IMR-90 (cell line): ENCODE results near the gene PIGM. TPM values are rescaled to one million over a fixed set of nuclear protein-coding genes. Genes with fewer than 3 reads are reported as not detected.

ENCODE experiments used
- ATAC-seq: fragments of 200-7000 bp; cut with Tn5 transposase; 2 replicates; pipeline ENCODE4 v1.9.1; 2020; ENCODE audit warnings: low read depth, mild to moderate bottlenecking, moderate library complexity
- BruUV-seq: library from RNA; stranded (reverse); fragments of 400-500 nt; replicated peaks from 2 replicates; lab custom pipeline; 2021; lab: Mats Ljungman, UMichigan
- CTCF ChIA-PET: fragments of 300-600 bp; formaldehyde crosslinking; extraction: SDS; loops from one replicate; lab custom pipeline; 2021; ENCODE audit warnings: antibody characterized with exemption; lab: Yijun Ruan, JAX
- POLR2A ChIA-PET: fragments of 300-600 bp; sonication (Branson Sonifier 250); formaldehyde crosslinking; loops from one replicate; lab custom pipeline; 2022; ENCODE audit warnings: antibody characterized with exemption; ENCODE audit not compliant: unreplicated experiment; lab: Charles Lee
- DNase-seq: peaks from one replicate; pipeline ENCODE4 v3.0.0; 2013
- H2AFZ ChIP-seq: replicated peaks from 2 replicates; pipeline ENCODE3; 2013; ENCODE audit warnings: low read length, mild to moderate bottlenecking; ENCODE audit not compliant: poor library complexity
- H2AK5ac ChIP-seq: 2 replicates; pipeline ENCODE4 v1.6.1; 2013; ENCODE audit warnings: low read depth, low read length, inconsistent platforms
- H2AK9ac ChIP-seq: replicated peaks from 2 replicates; pipeline ENCODE3; 2013; ENCODE audit warnings: mild to moderate bottlenecking, low read depth, low read length, moderate library complexity; ENCODE audit not compliant: poor library complexity
- H2BK120ac ChIP-seq: 2 replicates; pipeline ENCODE4 v1.6.1; 2013; ENCODE audit warnings: low read depth, low read length, inconsistent platforms
- H2BK15ac ChIP-seq: 3 replicates; pipeline ENCODE4 v1.6.1; 2013; ENCODE audit warnings: low read depth, low read length, inconsistent platforms
- H2BK20ac ChIP-seq: 2 replicates; pipeline ENCODE4 v1.6.1; 2013; ENCODE audit warnings: low read depth, mild to moderate bottlenecking, inconsistent platforms, low read length, moderate library complexity
- H2BK5ac ChIP-seq: 2 replicates; pipeline ENCODE4 v1.6.1; 2013; ENCODE audit warnings: mild to moderate bottlenecking, low read depth, low read length, inconsistent platforms; ENCODE audit not compliant: poor library complexity, severe bottlenecking
- H3K14ac ChIP-seq: replicated peaks from 2 replicates; pipeline ENCODE4 v1.6.1; 2013; ENCODE audit warnings: low read depth, low read length, inconsistent platforms
- H3K18ac ChIP-seq: 2 replicates; pipeline ENCODE4 v1.6.1; 2013; ENCODE audit warnings: low read depth, low read length, control low read depth
- H3K23ac ChIP-seq: 2 replicates; pipeline ENCODE4 v1.6.1; 2013; ENCODE audit warnings: low read depth, low read length, inconsistent platforms
- H3K27ac ChIP-seq: 2 replicates; pipeline ENCODE4 v1.5.1; 2013; ENCODE audit warnings: mild to moderate bottlenecking, control low read depth, low read length; ENCODE audit not compliant: insufficient read depth
- H3K27me3 ChIP-seq: 2 replicates; pipeline ENCODE4 v1.6.1; 2013; ENCODE audit warnings: low read length; ENCODE audit not compliant: control insufficient read depth, insufficient read depth
- H3K36me3 ChIP-seq: 2 replicates; pipeline ENCODE4 v1.6.1; 2013; ENCODE audit warnings: low read length, mixed read lengths; ENCODE audit not compliant: control insufficient read depth, insufficient read depth
- H3K4ac ChIP-seq: 2 replicates; pipeline ENCODE4 v1.6.1; 2013; ENCODE audit warnings: low read depth, low read length, inconsistent platforms
- H3K4me1 ChIP-seq: 2 replicates; pipeline ENCODE4 v1.6.1; 2013; ENCODE audit warnings: low read length, mixed read lengths; ENCODE audit not compliant: control insufficient read depth, insufficient read depth
- H3K4me2 ChIP-seq: 2 replicates; pipeline ENCODE4 v1.6.1; 2013; ENCODE audit warnings: low read depth, mild to moderate bottlenecking, control low read depth, low read length, moderate library complexity
- H3K4me3 ChIP-seq: 2 replicates; pipeline ENCODE4 v1.5.1; 2013; ENCODE audit warnings: low read depth, mild to moderate bottlenecking, control low read depth, low read length, moderate library complexity; ENCODE audit not compliant: insufficient read depth
- H3K56ac ChIP-seq: 2 replicates; pipeline ENCODE4 v1.6.1; 2013; ENCODE audit warnings: low read length, inconsistent platforms; ENCODE audit not compliant: insufficient read depth; ENCODE audit errors: extremely low read depth
- H3K79me1 ChIP-seq, 2 experiments: 2 replicates each; pipeline ENCODE4 v1.6.1; 2013; ENCODE audit warnings: low read length in 2 of 2, inconsistent platforms in 1 of 2, low read depth in 1 of 2
- H3K9ac ChIP-seq: 2 replicates; pipeline ENCODE4 v1.6.1; 2013; ENCODE audit warnings: low read depth, low read length, control low read depth
- H3K9me1 ChIP-seq: 2 replicates; pipeline ENCODE4 v1.6.1; 2013; ENCODE audit warnings: low read length, inconsistent platforms; ENCODE audit not compliant: insufficient read depth
- H3K9me3 ChIP-seq: 2 replicates; pipeline ENCODE4 v1.6.1; 2013; ENCODE audit warnings: low read length; ENCODE audit not compliant: control insufficient read depth, insufficient read depth
- H4K20me1 ChIP-seq: 2 replicates; pipeline ENCODE4 v1.6.1; 2013; ENCODE audit warnings: low read length, inconsistent platforms; ENCODE audit not compliant: insufficient read depth
- H4K5ac ChIP-seq: 2 replicates; pipeline ENCODE4 v1.6.1; 2013; ENCODE audit warnings: mild to moderate bottlenecking, low read depth, low read length, control low read depth
- H4K8ac ChIP-seq, 2 experiments: 2 replicates each; pipeline ENCODE4 v1.6.1; 2013; ENCODE audit warnings: low read depth in 2 of 2, low read length in 2 of 2, control low read depth in 1 of 2, inconsistent platforms in 1 of 2
- H4K91ac ChIP-seq: 2 replicates; pipeline ENCODE4 v1.6.1; 2013; ENCODE audit warnings: low read depth, low read length, inconsistent platforms; ENCODE audit not compliant: insufficient read depth
- CEBPB ChIP-seq: IDR thresholded peaks from 2 replicates; pipeline ENCODE4 v1.6.1; 2012; ENCODE audit warnings: low read depth, low read length, improper control_type of control experiment
- MXI1 ChIP-seq: IDR thresholded peaks from 2 replicates; pipeline ENCODE4 v1.6.1; 2012; ENCODE audit warnings: low read depth, mild to moderate bottlenecking, low read length, moderate library complexity, borderline replicate concordance
- WGBS, 2 experiments: methylation state at CpG; one replicate each; pipeline versions ENCODE4 v1.1.5 to v1.1.7; 2013; ENCODE audit warnings: missing lambda C conversion rate in 2 of 2; ENCODE audit not compliant: insufficient read length in 1 of 2; ENCODE audit errors: extremely low coverage in 2 of 2; 5-methylcytosine and 5-hydroxymethylcytosine counted together
- dilution Hi-C: fragments of 300-500 bp; cut with HindIII; formaldehyde crosslinking; loops from one replicate; pipeline ENCODE4 v1.14.3; 2018; ENCODE audit warnings: low sequenced_read_pairs; ENCODE audit not compliant: unreplicated experiment
- in situ Hi-C: fragments of 300-500 bp; cut with MboI; formaldehyde crosslinking; loops from 3 replicates; pipeline ENCODE4 v1.14.3; 2019; ENCODE audit warnings: low sequenced_read_pairs, inconsistent platforms, mixed read lengths
- intact Hi-C: fragments of 100-400 bp; cut with micrococcal nuclease; formaldehyde crosslinking; loops from 2 replicates; pipeline ENCODE4 v1.10.0; 2022
- polyA plus RNA-seq, 3 experiments: library from polyadenylated mRNA; depleted of rRNA; stranded (reverse); fragments of >200 nt; gene quantifications; 2 replicates each; pipeline ENCODE4 v1.2.3, GENCODE V29; 2012; ENCODE audit warnings: low replicate concordance in 1 of 3
- total RNA-seq: library from RNA; depleted of rRNA; stranded (reverse); fragments of >200 nt; gene quantifications from 2 replicates; pipeline ENCODE4 v1.2.3, GENCODE V29; 2012

PIGM gene
- total and polyA plus RNA-seq, 2 of the 4 experiments (the other 2 are of a cell fraction): 2.9 TPM

- peaks cover 69% of the 10 kb centered on the region for H3K27me3 ChIP-seq
- no peaks in the 10 kb centered on the region for H3K4me1 ChIP-seq
- H3K4me2 ChIP-seq: no peak overlapping the region
- no peak overlapping the region for H4K8ac ChIP-seq
- no peak overlapping the region for H2AFZ ChIP-seq
- intact Hi-C loops: no loop called here
- in situ Hi-C loops: no loop called here
- no peak overlapping the region for H4K5ac ChIP-seq
- H3K9me3 ChIP-seq: no peaks in the 10 kb centered on the region
- H3K4ac ChIP-seq: no peak overlapping the region
- H2BK120ac ChIP-seq: no peak overlapping the region
- no peak overlapping the region for H3K23ac ChIP-seq
- no peak overlapping the region for H2BK20ac ChIP-seq
- no peak overlapping the region for H3K9ac ChIP-seq
- no peak for DNase-seq
- no peak overlapping the region for H3K56ac ChIP-seq
- no TSS peak for BruUV-seq
- ATAC-seq: no peak
- H2AK5ac ChIP-seq: no peak overlapping the region
- no peak overlapping the region for H2BK15ac ChIP-seq
- dilution Hi-C loops: no loop called here
- no peak overlapping the region for H3K4me3 ChIP-seq
- no peaks in the 10 kb centered on the region for H4K20me1 ChIP-seq
- no peak overlapping the region for H2BK5ac ChIP-seq
- H2AK9ac ChIP-seq: no peak overlapping the region
- H4K91ac ChIP-seq: no peak overlapping the region
- H3K27ac ChIP-seq: no peak overlapping the region
- TF ChIP-seq CEBPB (peak; percentile 39; the same call in 1 of the 2 replicates), MXI1 (no peak)
- ChIA-PET CTCF (interaction anchor here (1.2 kb wide), 1 partner anchor 18 kb away, joined by 3 read pairs; no protein-coding TSS in a partner anchor), POLR2A (no interaction called here)
- no CpG with 5 or more reads among the region's 3 CpGs for WGBS, 2 experiments
- no peaks in the 10 kb centered on the region for H3K36me3 ChIP-seq
- no peak overlapping the region for H3K18ac ChIP-seq
- no peaks in the 10 kb centered on the region for H3K79me1 ChIP-seq
- no peaks in the 10 kb centered on the region for H3K9me1 ChIP-seq
- no peak overlapping the region for H3K14ac ChIP-seq
Observed at GRCh38 chr1:160064164-160064563, 32.4 kb upstream of the PIGM start.
